ENCODE measurements around the gene PXN.
"Not testable (repeated sequence)": the region's sequence is repeated elsewhere in the genome, so short reads cannot be mapped to it uniquely, and the experiment has no call there.

Gene PXN

GRCh38 chr12:120262852-120263747, 2.4 kb downstream of the PXN start:
- DNase-seq (ENCODE audit: insufficient read length, low spot score) (no peak), FAIRE-seq (no peak)

- DNase-seq (ENCODE audit: insufficient read length, low spot score): peak; percentile 56
- FAIRE-seq: peak; percentile 80
Measured at GRCh38 chr12:120261951-120262851, 3.3 kb downstream of the PXN start.

GRCh38 chr12:120260607-120261006, 4.9 kb downstream of the PXN start:
- FAIRE-seq (no peak), DNase-seq (ENCODE audit: insufficient read length, low spot score) (no peak)

- no peak for FAIRE-seq
Measured at GRCh38 chr12:120259418-120260202, 5.9 kb downstream of the PXN start.

GRCh38 chr12:120258323-120258896, 7.1 kb downstream of the PXN start:
- FAIRE-seq (no peak), DNase-seq (ENCODE audit: insufficient read length, low spot score) (no peak)

More at GRCh38 chr12:120259418-120260202, 5.9 kb downstream of the PXN start:
- DNase-seq (ENCODE audit: insufficient read length, low spot score): no peak

GRCh38 chr12:120257041-120257821, 8.3 kb downstream of the PXN start:
- DNase-seq (ENCODE audit: insufficient read length, low spot score) (no peak), FAIRE-seq (no peak)

- DNase-seq (ENCODE audit: insufficient read length, low spot score) (no peak), FAIRE-seq (no peak)
Measured at GRCh38 chr12:120254809-120255208, 10.7 kb downstream of the PXN start.

GRCh38 chr12:120253313-120253712, 12.2 kb downstream of the PXN start:
- DNase-seq (ENCODE audit: insufficient read length, low spot score); FAIRE-seq: not testable (repeated sequence)

GRCh38 chr12:120252071-120252906, 13.2 kb downstream of the PXN start:
- DNase-seq (ENCODE audit: insufficient read length, low spot score) (no peak), FAIRE-seq (no peak)

- FAIRE-seq; DNase-seq (ENCODE audit: insufficient read length, low spot score): not testable (repeated sequence)
Measured at GRCh38 chr12:120251364-120252070, 14.0 kb downstream of the PXN start.

GRCh38 chr12:120249875-120250795, 15.4 kb downstream of the PXN start:
- DNase-seq (ENCODE audit: insufficient read length, low spot score): no peak

GRCh38 chr12:120249266-120249874, 16.2 kb downstream of the PXN start:
- DNase-seq (ENCODE audit: insufficient read length, low spot score) (no peak), FAIRE-seq (no peak)

More at GRCh38 chr12:120249875-120250795, 15.4 kb downstream of the PXN start:
- no peak for FAIRE-seq

GRCh38 chr12:120247621-120248030, 17.9 kb downstream of the PXN start:
- no peak for FAIRE-seq
- DNase-seq (ENCODE audit: insufficient read length, low spot score): no peak

GRCh38 chr12:120247183-120247582, 18.3 kb downstream of the PXN start:
- FAIRE-seq: no peak

GRCh38 chr12:120246705-120247104, 18.8 kb downstream of the PXN start:
- not testable (repeated sequence) for FAIRE-seq; DNase-seq (ENCODE audit: insufficient read length, low spot score)

More at GRCh38 chr12:120247183-120247582, 18.3 kb downstream of the PXN start:
- DNase-seq (ENCODE audit: insufficient read length, low spot score): no peak

- no peak for DNase-seq (ENCODE audit: insufficient read length, low spot score)
- FAIRE-seq: no peak
Measured at GRCh38 chr12:120242971-120243699, 22.4 kb downstream of the PXN start.

Data from HTR-8/SVneo (cell line).